Vagina (tissue), 2 donors: ENCODE data around the gene ADAMTS17.

ENCODE experiments used
- CTCF ChIP-seq, 3 experiments: fragments of 450-650 bp in 2 of 3; fragments of 200-600 bp in 1 of 3; sonication (generic) in 1 of 3; IDR thresholded peaks; one replicate each; pipeline ENCODE4 v1.5.1; 2017 to 2019; ENCODE audit warnings: antibody characterized with exemption in 3 of 3, mild to moderate bottlenecking in 2 of 3, moderate library complexity in 2 of 3
- POLR2A ChIP-seq, 2 donors: fragments of 450-650 bp; IDR thresholded peaks; one replicate each; pipeline ENCODE4 v1.6.1; 2017; ENCODE audit warnings: antibody characterized with exemption in 2 of 2, mild to moderate bottlenecking in 2 of 2, moderate library complexity in 2 of 2
- POLR2AphosphoS5 ChIP-seq, 2 donors: sonication (generic); formaldehyde crosslinking; IDR thresholded peaks; one replicate each; pipeline ENCODE4 v1.9.0; 2017; ENCODE audit warnings: antibody characterized with exemption in 2 of 2, mild to moderate bottlenecking in 2 of 2, low read depth in 1 of 2; ENCODE audit not compliant: insufficient read depth in 1 of 2

DNA sequence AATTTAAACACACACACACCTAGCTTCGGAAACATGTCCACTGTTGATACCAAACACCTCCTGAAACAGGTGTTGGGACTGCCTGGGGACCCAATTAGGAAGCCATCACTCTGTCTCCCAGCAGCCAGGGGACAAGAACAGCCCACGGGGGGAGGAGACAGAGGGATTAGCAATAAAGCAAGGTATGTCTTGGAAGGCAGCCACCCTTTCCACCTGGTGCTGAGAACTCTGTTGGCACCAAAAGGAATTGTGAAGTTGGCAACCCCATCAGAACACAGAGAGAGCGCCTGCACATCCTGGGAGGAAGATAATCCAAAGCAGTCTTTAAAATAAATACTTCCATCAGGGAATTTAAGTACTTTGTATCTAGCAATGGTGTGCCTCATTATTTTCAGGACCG, 111.0 kb downstream of the ADAMTS17 start:
- TF ChIP-seq POLR2AphosphoS5 (IDR thresholded peaks at IDR 0.05; ENCODE audit: insufficient read depth in 1 of 2, low read depth in 1 of 2) = no peak
- TF ChIP-seq CTCF (IDR thresholded peaks at IDR 0.05) = no peak
- TF ChIP-seq POLR2A (IDR thresholded peaks at IDR 0.05) = no peak
